ENCODE measurements around the gene COA1. TPM values are rescaled to one million over a fixed set of nuclear protein-coding genes. Genes with fewer than 3 reads are reported as not detected.
A peak's percentile ranks its signal among the peaks of the same experiment; 100 is the strongest.

The COA1 gene
- total and polyA plus RNA-seq, 9 of the 15 experiments (the other 6 are each of a cell fraction or from before 2014, with no cell fraction given), result 98.9 to 463 (median 181) TPM

DNA sequence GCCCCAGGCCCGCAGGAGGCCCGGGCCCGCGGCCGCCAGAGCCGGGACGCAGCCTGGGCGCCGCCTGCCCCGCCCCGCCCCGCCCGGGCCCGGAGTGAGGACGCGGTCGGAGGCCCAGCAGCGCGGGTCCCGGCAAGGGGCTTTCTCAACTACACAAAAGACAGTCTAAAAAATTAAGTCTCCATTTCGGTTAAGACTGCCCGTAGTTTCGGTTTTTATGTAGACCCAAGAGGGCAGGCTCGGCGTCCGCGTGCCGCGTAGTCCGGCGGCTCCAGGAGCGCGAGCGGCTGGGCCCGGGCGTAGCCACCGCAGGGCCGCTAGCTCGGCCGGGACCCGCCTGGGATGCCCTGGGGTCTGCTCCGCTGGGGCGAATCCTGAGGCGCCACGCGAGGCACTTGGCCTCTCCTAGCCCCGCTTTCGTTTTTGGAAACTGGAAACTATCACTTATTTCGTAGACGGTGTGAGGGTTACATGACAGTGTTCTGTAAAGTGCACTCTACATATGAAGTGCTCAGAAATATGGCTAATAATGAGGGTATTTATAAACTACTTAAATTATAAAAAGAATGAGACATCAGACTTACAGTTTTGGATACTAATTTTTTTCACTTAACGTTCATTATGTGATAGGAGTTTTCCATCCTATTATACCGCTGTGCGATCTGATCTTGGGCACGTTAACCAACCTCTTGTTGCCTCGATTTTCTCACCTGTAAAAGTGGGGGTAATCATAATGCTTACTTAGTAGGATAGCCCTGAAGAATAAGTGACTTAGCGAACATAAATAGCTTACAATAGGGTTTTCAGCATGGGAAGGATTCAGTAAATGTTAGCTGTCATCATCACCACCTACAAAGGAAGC lies 29.7 kb upstream of the COA1 start (continued):
- TF ChIP-seq NONO (IDR thresholded peaks at IDR 0.05; ENCODE audit: low read depth in 2 of 2, low read length in 1 of 2) (0 out of 4 replicates have a peak, but pooled peaks of 1 of the 2 experiments have one; percentile 2), CCNT2 (IDR thresholded peaks at IDR 0.05; ENCODE audit: borderline replicate concordance, extremely low read depth, insufficient read length, low read depth, low read length) (peak; percentile 15), ZFX (CRISPR knock-in tag; IDR thresholded peaks at IDR 0.05) (peak; percentile 94), ZBTB7A (IDR thresholded peaks at IDR 0.05; ENCODE audit: borderline replicate concordance, control insufficient read depth, low read depth, low read length) (peak; percentile 52; the same call in 1 of the 2 replicates), FOSL1 (tag; conservative IDR thresholded peaks at IDR 0.05) (0 out of 2 replicates have a peak, but pooled peaks have one; percentile 5), FIP1L1 (IDR thresholded peaks at IDR 0.05; ENCODE audit: low read depth, low read length, poor library complexity, severe bottlenecking) (no peak), ZNF239 (CRISPR knock-in tag; IDR thresholded peaks at IDR 0.05) (no peak), HNRNPLL (IDR thresholded peaks at IDR 0.05; ENCODE audit: low read depth, low read length, poor library complexity, severe bottlenecking) (peak; percentile 66), SAP30 (IDR thresholded peaks at IDR 0.05; ENCODE audit: borderline replicate concordance, insufficient read depth, low read depth, low read length, poor library complexity, severe bottlenecking) (peak; percentile 75), ZEB2 (IDR thresholded peaks at IDR 0.05) (no peak), POLR2G (IDR thresholded peaks at IDR 0.05; ENCODE audit: low read depth, low read length) (peak; percentile 61), SPI1 (IDR thresholded peaks at IDR 0.05; ENCODE audit: borderline replicate concordance, low read depth, low read length) (no peak), TEAD1 (CRISPR knock-in tag; IDR thresholded peaks at IDR 0.05) (peak in 1 of 2 experiments; percentile 35; a peak in 1 of 4 replicates), RBBP5 (IDR thresholded peaks at IDR 0.05; ENCODE audit: borderline replicate concordance, insufficient read depth, low read length, poor library complexity, severe bottlenecking) (peak; percentile 94), DDX20 (tag; IDR thresholded peaks at IDR 0.05; ENCODE audit: low read depth) (no peak)
- TF ChIP-seq, protein P1, sequence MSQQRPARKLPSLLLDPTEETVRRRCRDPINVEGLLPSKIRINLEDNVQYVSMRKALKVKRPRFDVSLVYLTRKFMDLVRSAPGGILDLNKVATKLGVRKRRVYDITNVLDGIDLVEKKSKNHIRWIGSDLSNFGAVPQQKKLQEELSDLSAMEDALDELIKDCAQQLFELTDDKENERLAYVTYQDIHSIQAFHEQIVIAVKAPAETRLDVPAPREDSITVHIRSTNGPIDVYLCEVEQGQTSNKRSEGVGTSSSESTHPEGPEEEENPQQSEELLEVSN (IDR thresholded peaks at IDR 0.05; ENCODE audit: borderline replicate concordance in 1 of 2, extremely low read depth in 1 of 2, insufficient read depth in 1 of 2, insufficient read length in 1 of 2, low read depth in 1 of 2, low read length in 1 of 2, poor library complexity in 1 of 2, severe bottlenecking in 1 of 2), result peak in 1 of 2 experiments; percentile 31
- TF ChIP-seq, protein P2, sequence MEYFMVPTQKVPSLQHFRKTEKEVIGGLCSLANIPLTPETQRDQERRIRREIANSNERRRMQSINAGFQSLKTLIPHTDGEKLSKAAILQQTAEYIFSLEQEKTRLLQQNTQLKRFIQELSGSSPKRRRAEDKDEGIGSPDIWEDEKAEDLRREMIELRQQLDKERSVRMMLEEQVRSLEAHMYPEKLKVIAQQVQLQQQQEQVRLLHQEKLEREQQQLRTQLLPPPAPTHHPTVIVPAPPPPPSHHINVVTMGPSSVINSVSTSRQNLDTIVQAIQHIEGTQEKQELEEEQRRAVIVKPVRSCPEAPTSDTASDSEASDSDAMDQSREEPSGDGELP (CRISPR knock-in tag; IDR thresholded peaks at IDR 0.05; ENCODE audit: borderline replicate concordance), result 0 out of 2 replicates have a peak, but pooled peaks have one; percentile 9
- TF ChIP-seq, protein P3, sequence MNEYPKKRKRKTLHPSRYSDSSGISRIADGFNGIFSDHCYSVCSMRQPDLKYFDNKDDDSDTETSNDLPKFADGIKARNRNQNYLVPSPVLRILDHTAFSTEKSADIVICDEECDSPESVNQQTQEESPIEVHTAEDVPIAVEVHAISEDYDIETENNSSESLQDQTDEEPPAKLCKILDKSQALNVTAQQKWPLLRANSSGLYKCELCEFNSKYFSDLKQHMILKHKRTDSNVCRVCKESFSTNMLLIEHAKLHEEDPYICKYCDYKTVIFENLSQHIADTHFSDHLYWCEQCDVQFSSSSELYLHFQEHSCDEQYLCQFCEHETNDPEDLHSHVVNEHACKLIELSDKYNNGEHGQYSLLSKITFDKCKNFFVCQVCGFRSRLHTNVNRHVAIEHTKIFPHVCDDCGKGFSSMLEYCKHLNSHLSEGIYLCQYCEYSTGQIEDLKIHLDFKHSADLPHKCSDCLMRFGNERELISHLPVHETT (CRISPR knock-in tag; conservative IDR thresholded peaks at IDR 0.05 in 1 of 2, IDR thresholded peaks at IDR 0.05 in 1 of 2), result peak in 1 of 2 experiments; percentile 71; a peak in 2 of 4 replicates
- TF ChIP-seq, protein P4, sequence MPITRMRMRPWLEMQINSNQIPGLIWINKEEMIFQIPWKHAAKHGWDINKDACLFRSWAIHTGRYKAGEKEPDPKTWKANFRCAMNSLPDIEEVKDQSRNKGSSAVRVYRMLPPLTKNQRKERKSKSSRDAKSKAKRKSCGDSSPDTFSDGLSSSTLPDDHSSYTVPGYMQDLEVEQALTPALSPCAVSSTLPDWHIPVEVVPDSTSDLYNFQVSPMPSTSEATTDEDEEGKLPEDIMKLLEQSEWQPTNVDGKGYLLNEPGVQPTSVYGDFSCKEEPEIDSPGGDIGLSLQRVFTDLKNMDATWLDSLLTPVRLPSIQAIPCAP (CRISPR knock-in tag; IDR thresholded peaks at IDR 0.05; ENCODE audit: borderline replicate concordance), result 0 out of 2 replicates have a peak, but pooled peaks have one; percentile 25
